Left ventricle myocardium inferior (tissue), 1 donor: ENCODE results near the gene GBP7. TPM values are rescaled to one million over a fixed set of nuclear protein-coding genes. Genes with fewer than 3 reads are reported as not detected.
"Not testable (repeated sequence)": the region's sequence is repeated elsewhere in the genome, so short reads cannot be mapped to it uniquely, and the experiment has no call there.

Experiments
- DNase-seq: peaks from one replicate; pipeline ENCODE4 v3.0.0-alpha.2; 2020
- H3K27ac ChIP-seq: fragments of 200-600 bp; replicated peaks from 2 replicates; pipeline ENCODE4 v1.8.0; 2021
- H3K27me3 ChIP-seq: fragments of 200-600 bp; 2 replicates; pipeline ENCODE4 v1.8.0; 2021; ENCODE audit warnings: low read depth
- H3K36me3 ChIP-seq: fragments of 200-600 bp; 2 replicates; pipeline ENCODE4 v1.8.0; 2021
- H3K4me1 ChIP-seq: fragments of 200-600 bp; 2 replicates; pipeline ENCODE4 v1.8.0; 2021
- H3K4me3 ChIP-seq: fragments of 200-600 bp; 2 replicates; pipeline ENCODE4 v1.8.0; 2021; ENCODE audit warnings: mild to moderate bottlenecking, moderate library complexity
- H3K9me3 ChIP-seq: fragments of 200-600 bp; replicated peaks from 2 replicates; pipeline ENCODE4 v1.8.0; 2021
- intact Hi-C: fragments of 100-400 bp; cut with micrococcal nuclease; formaldehyde crosslinking; loops from one replicate; pipeline ENCODE4 v1.11.0; 2022
- long read RNA-seq: library from polyadenylated mRNA; unstranded; transcript quantifications from one replicate; pipeline ENCODE4 v2.0.0, GENCODE V29; 2021
- total RNA-seq: library from RNA; stranded (reverse); fragmentation: NEBNext Ultra II Directional; extraction: Animal tissue kit (Norgen Biotek cat#: 25700); gene quantifications from one replicate; pipeline ENCODE4 v1.2.1, GENCODE V29; 2021
- TF ChIP-seq, protein P1 (sequence below): fragments of 200-600 bp; IDR thresholded peaks from 2 replicates; pipeline ENCODE4 v1.8.0; 2021; ENCODE audit warnings: antibody characterized with exemption, mild to moderate bottlenecking, borderline replicate concordance
- donor health status: DM: no; HTN: yes; CAD: no; lungs with severe emphysema.

GBP7 gene, protein sequence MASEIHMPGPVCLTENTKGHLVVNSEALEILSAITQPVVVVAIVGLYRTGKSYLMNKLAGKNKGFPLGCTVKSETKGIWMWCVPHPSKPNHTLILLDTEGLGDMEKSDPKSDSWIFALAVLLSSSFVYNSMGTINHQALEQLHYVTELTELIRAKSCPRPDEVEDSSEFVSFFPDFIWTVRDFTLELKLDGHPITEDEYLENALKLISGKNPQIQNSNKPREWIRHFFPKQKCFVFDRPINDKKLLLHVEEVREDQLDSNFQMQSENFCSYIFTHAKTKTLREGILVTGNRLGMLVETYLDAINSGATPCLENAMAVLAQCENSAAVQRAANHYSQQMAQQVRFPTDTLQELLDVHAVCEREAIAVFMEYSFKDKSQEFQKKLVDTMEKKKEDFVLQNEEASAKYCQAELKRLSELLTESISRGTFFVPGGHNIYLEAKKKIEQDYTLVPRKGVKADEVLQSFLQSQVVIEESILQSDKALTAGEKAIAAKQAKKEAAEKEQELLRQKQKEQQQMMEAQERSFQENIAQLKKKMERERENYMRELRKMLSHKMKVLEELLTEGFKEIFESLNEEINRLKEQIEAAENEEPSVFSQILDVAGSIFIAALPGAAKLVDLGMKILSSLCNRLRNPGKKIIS
- 0.11 TPM for total RNA-seq
- long read RNA-seq: 0 reads

DNA sequence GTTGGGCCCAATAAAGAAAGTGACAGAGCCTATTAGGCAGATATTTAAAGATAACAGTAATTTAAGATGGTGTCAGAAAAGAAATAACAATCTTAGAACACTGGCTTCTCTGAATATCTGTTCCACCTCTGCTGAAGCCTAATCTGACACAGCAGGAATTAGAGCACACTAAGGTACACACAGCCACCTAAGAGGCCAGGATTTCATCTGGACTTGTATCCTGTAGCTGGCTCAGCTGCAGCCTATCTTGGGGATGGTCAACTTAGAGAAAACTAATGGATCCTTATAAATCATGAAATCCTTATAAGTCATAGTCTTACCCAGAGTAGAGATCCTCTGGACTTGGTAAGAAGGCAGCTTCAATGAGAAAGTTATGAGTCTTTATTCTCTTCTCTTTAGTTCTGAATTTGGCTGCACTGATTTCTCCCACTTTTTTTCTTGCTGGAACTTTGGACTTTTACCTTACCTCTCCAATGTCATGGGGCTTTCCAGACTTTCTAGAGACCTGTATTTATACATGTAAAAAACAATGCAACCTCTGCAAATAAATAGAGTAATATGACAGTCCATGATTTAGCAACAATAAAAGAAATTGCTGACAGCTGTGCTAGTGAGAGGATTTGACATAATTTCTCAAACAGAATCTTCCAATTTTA lies at the start of gene GBP7:
Gene GBP7 (minus strand): TSS at position 403 of the 656 bp plus-strand sequence. CDS start 4,068 bp downstream, outside the sequence.
- intact Hi-C loops: no loop called here
- no peaks in the 10 kb centered on the region for H3K36me3 ChIP-seq
- DNase-seq: no peak
- H3K9me3 ChIP-seq: no peaks in the 10 kb centered on the region
- no peaks in the 10 kb centered on the region for H3K4me1 ChIP-seq
- H3K27ac ChIP-seq: no peak within 1 kb of the TSS
- H3K4me3 ChIP-seq: no peak within 1 kb of the TSS
- H3K27me3 ChIP-seq: no peaks in the 10 kb centered on the region
- TF ChIP-seq, protein P1, sequence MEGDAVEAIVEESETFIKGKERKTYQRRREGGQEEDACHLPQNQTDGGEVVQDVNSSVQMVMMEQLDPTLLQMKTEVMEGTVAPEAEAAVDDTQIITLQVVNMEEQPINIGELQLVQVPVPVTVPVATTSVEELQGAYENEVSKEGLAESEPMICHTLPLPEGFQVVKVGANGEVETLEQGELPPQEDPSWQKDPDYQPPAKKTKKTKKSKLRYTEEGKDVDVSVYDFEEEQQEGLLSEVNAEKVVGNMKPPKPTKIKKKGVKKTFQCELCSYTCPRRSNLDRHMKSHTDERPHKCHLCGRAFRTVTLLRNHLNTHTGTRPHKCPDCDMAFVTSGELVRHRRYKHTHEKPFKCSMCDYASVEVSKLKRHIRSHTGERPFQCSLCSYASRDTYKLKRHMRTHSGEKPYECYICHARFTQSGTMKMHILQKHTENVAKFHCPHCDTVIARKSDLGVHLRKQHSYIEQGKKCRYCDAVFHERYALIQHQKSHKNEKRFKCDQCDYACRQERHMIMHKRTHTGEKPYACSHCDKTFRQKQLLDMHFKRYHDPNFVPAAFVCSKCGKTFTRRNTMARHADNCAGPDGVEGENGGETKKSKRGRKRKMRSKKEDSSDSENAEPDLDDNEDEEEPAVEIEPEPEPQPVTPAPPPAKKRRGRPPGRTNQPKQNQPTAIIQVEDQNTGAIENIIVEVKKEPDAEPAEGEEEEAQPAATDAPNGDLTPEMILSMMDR: no peak

DNA sequence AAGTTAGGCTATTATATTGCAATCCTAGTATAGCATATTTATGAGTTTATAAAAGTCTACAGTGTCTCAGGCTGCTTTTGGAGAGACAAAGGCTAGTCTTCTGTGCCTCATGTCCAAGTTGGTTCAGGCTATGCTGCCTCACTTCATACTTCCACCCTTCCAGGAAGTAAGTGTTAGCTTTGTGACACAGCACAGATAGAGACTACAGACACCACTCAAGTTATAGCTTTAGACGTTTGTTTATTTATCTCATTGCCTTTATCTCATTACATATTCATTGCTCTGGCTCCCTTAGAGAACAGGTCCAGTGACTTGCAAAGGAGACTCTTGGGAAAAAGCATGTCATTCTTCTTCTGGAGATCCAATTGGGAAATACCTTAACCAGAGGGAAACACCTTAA lies 45.5 kb upstream of the GBP7 start:
- Histone ChIP-seq H3K27me3 (no peaks in the 10 kb centered on the region), H3K36me3 (no peaks in the 10 kb centered on the region), H3K27ac (no peak overlapping the region), H3K9me3 (peaks cover 19% of the 10 kb centered on the region), H3K4me3 (no peak overlapping the region), H3K4me1 (no peaks in the 10 kb centered on the region)
- TF ChIP-seq, protein P1: no peak
- DNase-seq: no peak
- intact Hi-C loops: no loop called here

DNA sequence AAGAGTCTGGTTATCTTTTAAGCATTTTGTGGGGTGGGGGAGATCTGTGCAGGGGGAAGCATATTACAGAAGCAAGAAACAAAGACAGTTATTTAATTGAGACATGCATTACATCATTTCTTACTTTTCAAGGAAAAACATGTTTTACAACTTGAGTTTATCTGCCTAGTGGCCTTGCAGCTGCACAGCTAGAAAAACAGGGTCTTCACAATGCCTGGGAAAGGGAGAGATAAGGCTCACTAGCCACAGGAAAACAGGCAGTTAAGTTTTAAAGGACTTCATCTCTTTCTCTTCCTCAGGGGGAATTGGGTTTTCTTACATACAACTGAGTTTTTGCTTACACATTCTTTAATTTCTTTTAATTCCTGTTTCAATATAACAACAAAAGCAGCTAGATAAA lies 44.0 kb upstream of the GBP7 start:
- DNase-seq, H3K4me1 ChIP-seq, H3K27me3 ChIP-seq, H3K27ac ChIP-seq, H3K4me3 ChIP-seq, H3K9me3 ChIP-seq, intact Hi-C loops, H3K36me3 ChIP-seq: not testable (repeated sequence)

DNA sequence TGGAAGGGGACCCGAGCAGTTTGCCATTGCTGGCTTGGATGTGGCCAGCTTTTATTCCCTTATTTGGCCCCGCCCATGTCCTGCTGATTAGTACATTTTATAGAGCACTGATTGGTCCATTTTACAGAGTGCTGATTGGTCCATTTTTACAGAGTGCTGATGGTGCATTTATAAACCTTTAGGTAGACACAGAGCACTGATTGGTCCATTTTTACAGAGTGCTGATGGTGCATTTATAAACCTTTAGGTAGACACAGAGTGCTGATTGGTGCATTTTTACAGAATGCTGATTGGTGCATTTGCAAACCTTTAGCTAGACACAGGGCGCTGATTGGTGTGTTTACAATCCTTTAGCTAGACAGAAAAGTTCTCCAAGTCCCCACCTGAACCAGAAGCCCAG lies 43.1 kb upstream of the GBP7 start:
- DNase-seq, H3K4me3 ChIP-seq, H3K27ac ChIP-seq, H3K9me3 ChIP-seq, intact Hi-C loops, H3K36me3 ChIP-seq, H3K4me1 ChIP-seq, H3K27me3 ChIP-seq: not testable (repeated sequence)

DNA sequence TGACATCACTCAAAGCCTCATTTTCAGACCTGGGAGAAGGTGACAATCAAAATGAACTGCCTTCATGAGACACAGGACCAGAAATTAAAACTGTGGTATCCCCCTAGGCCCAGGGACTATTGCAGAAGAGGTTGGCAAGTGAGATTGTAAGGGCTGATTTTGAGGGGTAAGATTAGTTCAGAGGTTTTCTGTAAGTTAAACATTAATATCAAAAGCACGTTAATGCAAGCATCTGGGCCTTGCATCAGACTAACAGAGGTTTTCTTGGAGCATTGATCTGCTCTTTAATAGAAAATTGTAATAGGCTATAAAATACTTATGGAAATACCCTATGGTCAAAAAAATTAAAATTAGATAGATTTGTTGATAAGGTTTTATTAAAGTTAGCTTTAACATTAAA lies 37.5 kb upstream of the GBP7 start:
- H3K27ac ChIP-seq: no peak overlapping the region
- peaks cover 16% of the 10 kb centered on the region for H3K9me3 ChIP-seq
- TF ChIP-seq, protein P1: no peak
- H3K27me3 ChIP-seq: no peaks in the 10 kb centered on the region
- no peaks in the 10 kb centered on the region for H3K36me3 ChIP-seq
- H3K4me3 ChIP-seq: no peak overlapping the region
- intact Hi-C loops: no loop called here
- no peaks in the 10 kb centered on the region for H3K4me1 ChIP-seq
- no peak for DNase-seq

DNA sequence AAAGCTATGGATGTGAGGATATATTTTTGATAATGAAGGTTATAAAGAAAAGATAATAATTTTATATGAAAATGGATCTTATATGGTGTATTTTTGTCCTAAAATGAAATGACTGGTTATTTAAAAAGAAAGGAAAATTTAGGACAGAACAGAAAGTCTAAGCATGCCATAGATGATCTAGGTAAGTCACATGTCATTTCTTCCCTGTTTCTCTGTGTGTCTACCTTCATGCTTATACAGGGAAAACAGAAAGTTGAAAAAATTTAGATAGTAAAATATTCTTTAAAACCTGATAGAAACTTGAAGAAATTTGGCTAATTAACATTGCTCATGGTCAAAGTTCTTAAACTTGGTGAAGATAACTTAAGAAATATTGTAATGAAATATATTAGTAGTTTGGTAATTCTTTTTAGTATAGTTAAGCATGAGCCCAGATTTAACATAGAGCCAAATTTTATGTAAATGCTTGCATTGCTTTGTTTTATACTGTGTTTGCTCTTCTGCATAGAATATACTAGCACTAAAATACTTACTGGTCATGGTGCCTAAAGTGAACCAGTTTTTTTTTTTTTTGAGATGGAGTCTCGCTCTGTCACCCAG lies 35.3 kb upstream of the GBP7 start:
- Histone ChIP-seq H3K9me3 (peaks cover 16% of the 10 kb centered on the region), H3K4me3 (no peak overlapping the region), H3K27me3 (no peaks in the 10 kb centered on the region), H3K27ac (no peak overlapping the region), H3K36me3 (no peaks in the 10 kb centered on the region), H3K4me1 (no peaks in the 10 kb centered on the region)
- TF ChIP-seq, protein P1: no peak
- DNase-seq: no peak
- intact Hi-C loops: no loop called here
